K562 (cell line): Measurements from ENCODE around the gene BTG2. TPM values are rescaled to one million over a fixed set of nuclear protein-coding genes. Genes with fewer than 3 reads are reported as not detected.
A peak's percentile ranks its signal among the peaks of the same experiment; 100 is the strongest.

ENCODE experiments used
- ATAC-seq: fragments of 200-7000 bp; cut with Tn5 transposase; 3 replicates; pipeline ENCODE4 v1.9.1; 2020; ENCODE audit warnings: moderate library complexity
- BruUV-seq: library from RNA; stranded (reverse); fragments of 400-500 nt; replicated peaks from 2 replicates; lab custom pipeline; 2021; lab: Mats Ljungman, UMichigan
- CTCF ChIA-PET: fragments of 300-600 bp; formaldehyde crosslinking; extraction: SDS; loops from one replicate; lab custom pipeline; 2021; ENCODE audit warnings: low intra/inter-chr PET ratio; lab: Yijun Ruan, JAX
- POLR2A ChIA-PET: fragments of 300-600, 350-650 bp; sonication (Branson Sonifier 250); formaldehyde crosslinking; extraction: SDS; loops from one replicate; lab custom pipeline; 2021; ENCODE audit warnings: antibody characterized with exemption, inconsistent platforms; lab: Yijun Ruan, JAX
- DNase-seq, 4 experiments: peaks; one replicate each; pipeline versions ENCODE4 v3.0.0 to v3.0.0-alpha.2; 2011 to 2018; ENCODE audit warnings: low spot score in 3 of 4, mixed read lengths in 3 of 4; ENCODE audit errors: extremely low read depth in 1 of 4
- FAIRE-seq: peaks from 2 replicates; lab custom pipeline; 2011; peaks lifted over from hg19 to GRCh38; lab: Jason Lieb, UNC
- H2AFZ ChIP-seq: 2 replicates; pipeline ENCODE4 v1.6.0; 2011; ENCODE audit warnings: low read depth, low read length, control low read depth, inconsistent platforms
- H3K27ac ChIP-seq: fragments of 200-600 bp; 3 replicates; pipeline ENCODE4 v1.8.0; 2011; ENCODE audit warnings: low read depth, mild to moderate bottlenecking, control low read depth, inconsistent platforms, low read length, moderate library complexity, mixed read lengths; ENCODE audit errors: extremely low read depth
- H3K27me3 ChIP-seq, 2 experiments: fragments of 300-600 bp in 1 of 2; 2 replicates in 1 of 2; 3 replicates in 1 of 2; pipeline versions ENCODE4 v1.6.0 to v1.8.0; 2011; ENCODE audit warnings: inconsistent platforms in 2 of 2, low read length in 2 of 2, mild to moderate bottlenecking in 1 of 2, mixed read lengths in 1 of 2, moderate library complexity in 1 of 2; ENCODE audit not compliant: control insufficient read depth in 2 of 2, insufficient read depth in 2 of 2
- H3K36me3 ChIP-seq: fragments of 300-600 bp; 3 replicates; pipeline ENCODE4 v1.8.0; 2011; ENCODE audit warnings: mild to moderate bottlenecking, low read length, inconsistent platforms; ENCODE audit not compliant: control insufficient read depth, insufficient read depth
- H3K4me1 ChIP-seq, 2 experiments: fragments of 200-600 bp in 1 of 2; replicated peaks in 1 of 2; 2 replicates in 1 of 2; 3 replicates in 1 of 2; pipeline versions ENCODE4 v1.5.1 to v1.8.0; 2011; ENCODE audit warnings: inconsistent platforms in 2 of 2, low read length in 2 of 2, mild to moderate bottlenecking in 1 of 2, mixed read lengths in 1 of 2, moderate library complexity in 1 of 2; ENCODE audit not compliant: control insufficient read depth in 2 of 2, insufficient read depth in 2 of 2
- H3K4me2 ChIP-seq: 2 replicates; pipeline ENCODE4 v1.6.1; 2011; ENCODE audit warnings: low read length, control low read depth, inconsistent platforms, mixed read lengths; ENCODE audit not compliant: insufficient read depth
- H3K4me3 ChIP-seq: fragments of 200-600 bp; sonication (generic), shearing (Covaris generic); 2 replicates; pipeline ENCODE4 v1.5.1; 2016; ENCODE audit warnings: control low read depth, inconsistent platforms
- H3K79me2 ChIP-seq: fragments of 200-600 bp; 3 replicates; pipeline ENCODE4 v1.8.0; 2011; ENCODE audit warnings: low read length, inconsistent platforms; ENCODE audit not compliant: control insufficient read depth, insufficient read depth
- H3K9ac ChIP-seq, 2 experiments: 2 replicates each; pipeline versions ENCODE4 v1.6.0 to v1.6.1; 2011; ENCODE audit warnings: low read depth in 2 of 2, low read length in 2 of 2, control low read depth in 1 of 2, inconsistent platforms in 1 of 2, mild to moderate bottlenecking in 1 of 2, mixed read lengths in 1 of 2; ENCODE audit not compliant: insufficient read depth in 1 of 2
- H3K9me1 ChIP-seq: one replicate; pipeline ENCODE4 v1.6.0; 2011; ENCODE audit warnings: inconsistent platforms, mild to moderate bottlenecking, low read length, moderate library complexity; ENCODE audit not compliant: control insufficient read depth, insufficient read depth
- H3K9me3 ChIP-seq: replicated peaks from 2 replicates; pipeline ENCODE4 v1.5.1; 2011; ENCODE audit warnings: low read depth, low read length, inconsistent platforms; ENCODE audit not compliant: control insufficient read depth, insufficient read depth
- H4K20me1 ChIP-seq: replicated peaks from 2 replicates; pipeline ENCODE4 v1.6.1; 2011; ENCODE audit warnings: low read length, inconsistent platforms, mixed read lengths; ENCODE audit not compliant: control insufficient read depth, insufficient read depth
- BCOR ChIP-seq: fragments of 450-650 bp; IDR thresholded peaks from 2 replicates; pipeline ENCODE4 v1.6.1; 2016
- E2F3 ChIP-seq: fragments of 250-450 bp; sonication (Bioruptor Pico); IDR thresholded peaks from 2 replicates; pipeline ENCODE4 v1.4.0; 2020; ENCODE audit warnings: mild to moderate bottlenecking
- GABPB1 ChIP-seq: sonication (generic); formaldehyde crosslinking; IDR thresholded peaks from 2 replicates; pipeline ENCODE4 v1.8.0; 2022; ENCODE audit warnings: mild to moderate bottlenecking, missing genetic modification reagents
- KDM1A ChIP-seq, 2 experiments: fragments of 450-650 bp; IDR thresholded peaks; 2 replicates each; pipeline ENCODE4 v1.6.1; 2016; ENCODE audit warnings: mild to moderate bottlenecking in 2 of 2
- KHSRP ChIP-seq: fragments of 450-650 bp; IDR thresholded peaks from 2 replicates; pipeline ENCODE4 v1.6.1; 2017
- TBP ChIP-seq: optimal IDR thresholded peaks from 2 replicates; pipeline ENCODE3; 2011; ENCODE audit warnings: low read depth, low read length, improper control_type of control experiment
- ZNF644 ChIP-seq: fragments of 200-800 bp; sonication (Bioruptor generic); IDR thresholded peaks from 2 replicates; pipeline ENCODE4 v1.6.1; 2016; ENCODE audit warnings: low read depth, missing genetic modification characterization, missing compliant biosample characterization
- WGBS: fragments of 100-300 bp; shearing (Covaris generic); methylation state at CpG from one replicate; pipeline ENCODE4 v1.1.6; 2016; ENCODE audit warnings: low coverage, mixed read lengths; ENCODE audit not compliant: insufficient coverage; ENCODE audit errors: missing lambda C conversion rate; 5-methylcytosine and 5-hydroxymethylcytosine counted together
- in situ Hi-C: fragments of 300-500 bp; cut with MboI; formaldehyde crosslinking; loops from 4 replicates; pipeline ENCODE4 v1.15.0; 2018; ENCODE audit warnings: inconsistent platforms, mixed read lengths
- intact Hi-C: fragments of 100-400 bp; cut with micrococcal nuclease; formaldehyde crosslinking; loops from 2 replicates; pipeline ENCODE4 v1.14.2; 2022
- polyA plus RNA-seq, 8 experiments: library from polyadenylated mRNA; depleted of rRNA in 4 of 8; stranded (reverse) in 5 of 8; unstranded in 3 of 8; fragments of >200 nt; fragmentation: Nextera tagmentation in 2 of 8; fragmentation: Illumina TruSeq in 1 of 8; extraction: Ambion mirVana in 2 of 8; extraction: Trizol in 1 of 8; gene quantifications; 2 replicates each; pipeline versions ENCODE4 v1.2.1 to v1.2.3, GENCODE V29; 2011 to 2014; ENCODE audit warnings: inconsistent platforms in 1 of 8, missing spikeins in 1 of 8
- total RNA-seq, 7 experiments: library from RNA; depleted of rRNA in 6 of 7; stranded (reverse); fragments of >200 nt in 6 of 7; fragmentation: Illumina TruSeq in 2 of 7; extraction: Trizol in 2 of 7; gene quantifications; 2 replicates each; pipeline versions ENCODE4 v1.2.1 to v1.2.3, GENCODE V29; 2011 to 2021; ENCODE audit warnings: low replicate concordance in 1 of 7

Gene BTG2
- total and polyA plus RNA-seq, 9 of the 15 experiments (the other 6 are each of a cell fraction or from before 2014, with no cell fraction given), result 2.3 to 41.9 (median 8.7) TPM

GRCh38 chr1:203288400-203288799 lies 16.9 kb upstream of the BTG2 start:
- CTCF ChIA-PET, result no interaction called here
- Histone ChIP-seq H3K9ac (no peak overlapping the region; a peak in 1 of 4 replicates), H3K4me2 (no peak overlapping the region), H3K27me3 (no peaks in the 10 kb centered on the region), H4K20me1 (no peaks in the 10 kb centered on the region), H3K4me1 (peaks cover 38 to 57% of the 10 kb centered on the region in 2 experiments), H3K9me3 (no peaks in the 10 kb centered on the region), H3K27ac (no peak overlapping the region), H3K9me1 (no peaks in the 10 kb centered on the region), H2AFZ (no peak overlapping the region), H3K79me2 (no peaks in the 10 kb centered on the region), H3K4me3 (no peak overlapping the region), H3K36me3 (no peaks in the 10 kb centered on the region)
- DNase-seq, result no peak
- in situ Hi-C loops, result no loop called here
- intact Hi-C loops, result no loop called here
- peak; percentile 23; the same call in 1 of the 2 replicates for TF ChIP-seq BCOR
- no peak for TF ChIP-seq ZNF644 (tag)
- TF ChIP-seq GABPB1, result 0 out of 2 replicates have a peak, but pooled peaks have one; percentile 27
- TF ChIP-seq KDM1A (IDR thresholded peaks at IDR 0.05), result 0 out of 4 replicates have a peak, but pooled peaks of 1 of the 2 experiments have one; percentile 13
- no peak for TF ChIP-seq E2F3
- no peak for TF ChIP-seq KHSRP
- no peak for TF ChIP-seq TBP
- FAIRE-seq, result no peak
- no TSS peak for BruUV-seq
- ATAC-seq, result no peak
- POLR2A ChIA-PET, result interaction anchor here (0.6 to 6.6 kb wide), 2 partner anchors 21 to 53 kb away, joined by 3 to 84 read pairs; partner anchors contain the start of gene BTG2
- 56% methylated on average over 7 of the region's 7 CpGs for WGBS
